Caco-2 (cell line): ENCODE results near the gene PLAA. TPM values are rescaled to one million over a fixed set of nuclear protein-coding genes. Genes with fewer than 3 reads are reported as not detected.

Experiments
- BruUV-seq: library from RNA; stranded (reverse); fragments of 400-500 nt; replicated peaks from 2 replicates; lab custom pipeline; 2021; lab: Mats Ljungman, UMichigan
- CTCF ChIA-PET: fragments of 300-600 bp; sonication (Branson Sonifier 250); formaldehyde crosslinking; loops from one replicate; lab custom pipeline; 2022; ENCODE audit warnings: antibody characterized with exemption; lab: Charles Lee
- POLR2A ChIA-PET: fragments of 300-600 bp; sonication (Branson Sonifier 250); formaldehyde crosslinking; loops from one replicate; lab custom pipeline; 2022; ENCODE audit warnings: antibody characterized with exemption; lab: Charles Lee
- DNase-seq, 2 experiments: peaks; one replicate each; pipeline versions ENCODE4 v3.0.0 to v3.0.0-alpha.2; 2020 to 2022
- H3K27me3 ChIP-seq: replicated peaks from 2 replicates; pipeline ENCODE4 v1.6.0; 2011; ENCODE audit warnings: low read length; ENCODE audit not compliant: control insufficient read depth, insufficient read depth
- H3K36me3 ChIP-seq: 2 replicates; pipeline ENCODE4 v1.5.1; 2011; ENCODE audit warnings: low read length; ENCODE audit not compliant: control insufficient read depth, insufficient read depth
- H3K4me1 ChIP-seq: fragments of 250-450 bp; sonication (Bioruptor Pico); 2 replicates; pipeline ENCODE4 v1.5.1; 2020; ENCODE audit warnings: mild to moderate bottlenecking
- H3K4me3 ChIP-seq: 2 replicates; pipeline ENCODE4 v1.5.1; 2011; ENCODE audit warnings: low read depth, mild to moderate bottlenecking, control low read depth, low read length
- H3K9me3 ChIP-seq: fragments of 250-450 bp; sonication (Bioruptor Pico); 2 replicates; pipeline ENCODE4 v1.5.1; 2020; ENCODE audit warnings: mild to moderate bottlenecking, moderate library complexity
- H3K27ac Mint-ChIP-seq: one replicate; pipeline ENCODE4 v1.8.0; 2022; ENCODE audit warnings: mixed read lengths; ENCODE audit not compliant: unreplicated experiment
- H3K27me3 Mint-ChIP-seq: one replicate; pipeline ENCODE4 v1.8.0; 2022; ENCODE audit warnings: mixed read lengths; ENCODE audit not compliant: insufficient read depth, unreplicated experiment
- H3K36me3 Mint-ChIP-seq: one replicate; pipeline ENCODE4 v1.8.0; 2022; ENCODE audit warnings: mild to moderate bottlenecking, mixed read lengths; ENCODE audit not compliant: insufficient read depth, unreplicated experiment
- H3K4me1 Mint-ChIP-seq: one replicate; pipeline ENCODE4 v1.8.0; 2022; ENCODE audit warnings: low read depth, mixed read lengths; ENCODE audit not compliant: unreplicated experiment
- H3K4me3 Mint-ChIP-seq: one replicate; pipeline ENCODE4 v1.8.0; 2022; ENCODE audit warnings: mild to moderate bottlenecking, moderate library complexity, mixed read lengths; ENCODE audit not compliant: unreplicated experiment
- H3K9me3 Mint-ChIP-seq: one replicate; pipeline ENCODE4 v1.8.0; 2022; ENCODE audit warnings: mixed read lengths; ENCODE audit not compliant: unreplicated experiment
- intact Hi-C: fragments of 100-400 bp; cut with micrococcal nuclease; formaldehyde crosslinking; loops from one replicate; pipeline ENCODE4 v1.10.0; 2022; ENCODE audit not compliant: unreplicated experiment
- total RNA-seq: library from RNA; stranded (reverse); gene quantifications from 2 replicates; pipeline ENCODE4 v1.2.3, GENCODE V29; 2022
- TF ChIP-seq, protein P1 (sequence below), 2 experiments: fragments of 200-600 bp in 1 of 2; IDR thresholded peaks; 1 replicate in 1 of 2; 2 replicates in 1 of 2; pipeline versions ENCODE4 v1.5.1 to v1.8.0; 2011 to 2022; ENCODE audit warnings: antibody characterized with exemption in 1 of 2, control low read depth in 1 of 2, inconsistent platforms in 1 of 2, low read depth in 1 of 2, low read length in 1 of 2, mild to moderate bottlenecking in 1 of 2, moderate library complexity in 1 of 2; ENCODE audit not compliant: insufficient read depth in 1 of 2, severe bottlenecking in 1 of 2, unreplicated experiment in 1 of 2

Gene PLAA
- total RNA-seq, 1 experiment from 2014 or later: 12.9 TPM

DNA sequence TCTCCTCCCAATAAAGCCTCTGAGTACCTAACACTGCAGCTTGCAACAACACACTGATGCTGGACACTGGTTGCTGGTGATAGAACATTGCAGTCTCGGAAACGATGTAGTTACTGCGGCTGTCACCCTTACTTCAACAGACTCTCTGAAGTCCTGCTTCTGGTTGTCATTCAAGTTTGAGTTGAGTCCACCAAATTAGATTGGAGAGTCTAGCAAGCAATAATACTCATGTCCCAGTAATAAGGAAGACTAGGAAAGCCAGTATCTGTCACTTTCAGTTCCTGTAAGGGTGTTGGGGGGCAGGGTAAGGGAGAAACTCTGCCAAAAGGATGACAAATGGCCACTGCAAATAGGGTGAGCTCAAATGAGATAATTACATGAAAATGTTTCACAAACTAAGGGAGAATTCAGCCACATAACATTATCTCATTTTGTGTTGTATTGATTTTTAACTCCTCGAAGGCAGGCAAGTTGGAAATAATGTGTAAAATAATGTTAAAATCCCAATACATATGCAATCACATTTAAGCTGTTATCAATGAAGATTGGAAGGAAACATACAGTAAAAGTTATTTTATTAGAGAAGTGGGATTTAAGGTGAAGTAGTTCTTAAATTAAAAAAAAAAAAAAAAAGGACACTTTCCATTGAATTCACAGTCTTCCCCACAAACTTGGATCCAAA lies 8.3 kb upstream of the PLAA start:
- intact Hi-C loops: no loop called here
- no peak overlapping the region for H3K27ac Mint-ChIP-seq

DNA sequence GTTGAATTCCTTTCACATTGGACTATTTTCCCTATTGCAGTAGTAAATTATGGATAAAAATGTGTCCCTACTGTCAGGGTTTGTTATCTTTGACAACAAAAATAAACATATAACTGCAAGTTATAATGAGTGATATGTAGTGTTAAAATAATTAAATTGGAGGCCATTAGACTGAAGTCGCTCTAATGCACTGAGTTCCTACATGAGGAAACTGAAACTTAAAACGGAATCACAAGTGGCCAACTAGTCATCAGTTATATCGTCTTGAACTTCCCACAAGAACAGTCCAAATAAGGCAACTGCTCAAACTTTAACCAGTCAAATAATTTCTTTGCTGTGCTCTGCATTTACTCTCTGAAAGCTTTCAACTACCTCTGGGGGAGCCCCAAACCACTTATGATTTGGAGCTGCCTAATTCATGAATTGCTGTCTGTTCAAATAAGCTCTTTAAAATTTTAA lies 7.0 kb upstream of the PLAA start:
- TF ChIP-seq, protein P1, sequence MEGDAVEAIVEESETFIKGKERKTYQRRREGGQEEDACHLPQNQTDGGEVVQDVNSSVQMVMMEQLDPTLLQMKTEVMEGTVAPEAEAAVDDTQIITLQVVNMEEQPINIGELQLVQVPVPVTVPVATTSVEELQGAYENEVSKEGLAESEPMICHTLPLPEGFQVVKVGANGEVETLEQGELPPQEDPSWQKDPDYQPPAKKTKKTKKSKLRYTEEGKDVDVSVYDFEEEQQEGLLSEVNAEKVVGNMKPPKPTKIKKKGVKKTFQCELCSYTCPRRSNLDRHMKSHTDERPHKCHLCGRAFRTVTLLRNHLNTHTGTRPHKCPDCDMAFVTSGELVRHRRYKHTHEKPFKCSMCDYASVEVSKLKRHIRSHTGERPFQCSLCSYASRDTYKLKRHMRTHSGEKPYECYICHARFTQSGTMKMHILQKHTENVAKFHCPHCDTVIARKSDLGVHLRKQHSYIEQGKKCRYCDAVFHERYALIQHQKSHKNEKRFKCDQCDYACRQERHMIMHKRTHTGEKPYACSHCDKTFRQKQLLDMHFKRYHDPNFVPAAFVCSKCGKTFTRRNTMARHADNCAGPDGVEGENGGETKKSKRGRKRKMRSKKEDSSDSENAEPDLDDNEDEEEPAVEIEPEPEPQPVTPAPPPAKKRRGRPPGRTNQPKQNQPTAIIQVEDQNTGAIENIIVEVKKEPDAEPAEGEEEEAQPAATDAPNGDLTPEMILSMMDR (IDR thresholded peaks at IDR 0.05; ENCODE audit: insufficient read depth in 1 of 2, low read depth in 1 of 2, low read length in 1 of 2, severe bottlenecking in 1 of 2, unreplicated experiment in 1 of 2): no peak
- no peaks in the 10 kb centered on the region for H3K4me1 Mint-ChIP-seq
- CTCF ChIA-PET: no interaction called here

More for the DNA sequence above, 8.3 kb upstream of the PLAA start:
- DNase-seq: no peak
- TF ChIP-seq, protein P1 (IDR thresholded peaks at IDR 0.05; ENCODE audit: insufficient read depth in 1 of 2, low read depth in 1 of 2, low read length in 1 of 2, severe bottlenecking in 1 of 2, unreplicated experiment in 1 of 2): no peak
- Histone ChIP-seq H3K9me3 (no peaks in the 10 kb centered on the region), H3K4me3 (peak overlapping the region; percentile 50), H3K36me3 (no peaks in the 10 kb centered on the region), H3K27me3 (no peaks in the 10 kb centered on the region), H3K4me1 (no peaks in the 10 kb centered on the region)
- BruUV-seq: no TSS peak
- H3K9me3 Mint-ChIP-seq: no peaks in the 10 kb centered on the region
- peak overlapping the region; percentile 72 for H3K4me3 Mint-ChIP-seq
- POLR2A ChIA-PET: interaction anchor here (0.6 to 1.0 kb wide), 2 partner anchors 8 to 21 kb away, joined by 3 to 5 read pairs; partner anchors contain the start of gene PLAA
- no peaks in the 10 kb centered on the region for H3K36me3 Mint-ChIP-seq
- CTCF ChIA-PET: no interaction called here
- H3K4me1 Mint-ChIP-seq: no peaks in the 10 kb centered on the region
- no peaks in the 10 kb centered on the region for H3K27me3 Mint-ChIP-seq

DNA sequence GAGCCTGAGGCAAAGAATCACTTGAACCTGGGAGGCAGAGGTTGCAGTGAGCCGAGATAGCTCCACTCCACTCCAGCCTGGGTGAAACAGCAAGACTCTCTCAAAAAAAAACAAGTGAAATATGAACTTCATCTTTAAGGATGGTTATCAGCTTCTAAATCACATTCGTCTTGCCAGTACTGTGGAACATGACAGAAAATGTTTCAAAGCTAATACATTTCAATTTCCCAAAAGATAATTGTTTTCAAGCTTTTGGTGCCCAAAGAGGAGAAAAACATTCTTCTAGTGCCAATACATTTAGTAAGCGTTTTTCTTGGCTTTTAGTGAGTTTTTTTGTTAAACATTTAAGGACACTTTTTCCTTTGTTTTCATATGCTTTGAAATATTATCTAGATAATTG lies 4.8 kb upstream of the PLAA start:
- DNase-seq: no peak
- no peaks in the 10 kb centered on the region for H3K9me3 Mint-ChIP-seq
- no peak overlapping the region for H3K27ac Mint-ChIP-seq
- H3K9me3 ChIP-seq: no peaks in the 10 kb centered on the region
- ChIA-PET POLR2A (no interaction called here), CTCF (no interaction called here)
- H3K27me3 Mint-ChIP-seq: no peaks in the 10 kb centered on the region
- no TSS peak for BruUV-seq
- H3K36me3 Mint-ChIP-seq: peaks cover 6% of the 10 kb centered on the region
- H3K36me3 ChIP-seq: no peaks in the 10 kb centered on the region
- no peak overlapping the region for H3K4me3 ChIP-seq
- H3K27me3 ChIP-seq: no peaks in the 10 kb centered on the region
- H3K4me1 Mint-ChIP-seq: no peaks in the 10 kb centered on the region
- TF ChIP-seq, protein P1 (IDR thresholded peaks at IDR 0.05; ENCODE audit: insufficient read depth in 1 of 2, low read depth in 1 of 2, low read length in 1 of 2, severe bottlenecking in 1 of 2, unreplicated experiment in 1 of 2): no peak
- intact Hi-C loops: no loop called here
- H3K4me1 ChIP-seq: no peaks in the 10 kb centered on the region
- H3K4me3 Mint-ChIP-seq: no peak overlapping the region

More for the DNA sequence above, 7.0 kb upstream of the PLAA start:
- Histone ChIP-seq H3K4me3 (no peak overlapping the region), H3K9me3 (no peaks in the 10 kb centered on the region), H3K36me3 (no peaks in the 10 kb centered on the region), H3K27me3 (no peaks in the 10 kb centered on the region), H3K4me1 (no peaks in the 10 kb centered on the region)
- Mint-ChIP-seq H3K4me3 (peak overlapping the region; percentile 24), H3K9me3 (no peaks in the 10 kb centered on the region), H3K27ac (no peak overlapping the region), H3K27me3 (no peaks in the 10 kb centered on the region), H3K36me3 (no peaks in the 10 kb centered on the region)
- BruUV-seq: no TSS peak
- POLR2A ChIA-PET: no interaction called here
- DNase-seq: no peak
- intact Hi-C loops: no loop called here
